Measurements from ENCODE around the gene BBS1.
"Not testable (repeated sequence)": the region's sequence is repeated elsewhere in the genome, so short reads cannot be mapped to it uniquely, and the experiment has no call there.

The BBS1 gene

DNA sequence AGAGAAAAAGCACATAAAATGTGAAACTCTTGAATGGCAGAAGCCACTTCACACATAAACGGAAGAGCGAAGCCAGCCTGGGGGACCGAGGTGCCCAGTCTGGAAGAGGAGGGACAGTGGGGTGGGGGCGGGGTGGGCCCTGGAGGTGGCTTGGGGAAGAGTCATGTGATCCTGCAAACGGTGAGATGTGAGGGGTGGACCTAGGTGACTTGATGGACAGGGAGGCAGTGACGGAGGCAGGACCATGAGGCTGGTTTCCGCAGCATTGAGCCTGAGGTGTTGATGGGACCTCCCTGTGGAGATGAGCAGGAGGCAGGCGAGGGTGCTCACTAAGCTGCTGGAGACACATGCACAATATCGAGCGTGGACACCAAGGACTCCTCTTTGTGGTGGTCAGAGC is 18.6 kb downstream of the BBS1 start:
- peaks cover 19% of the 10 kb centered on the region for H3K4me1 ChIP-seq (ENCODE audit: insufficient read depth, insufficient read length)
- no peak overlapping the region for H3K4me3 ChIP-seq (ENCODE audit: insufficient read length, low read depth)
- TF ChIP-seq ZNF274 (IDR thresholded peaks at IDR 0.05; ENCODE audit: low read depth, low read length) (no peak), SUZ12 (IDR thresholded peaks at IDR 0.05; ENCODE audit: extremely low read depth, insufficient read depth, insufficient read length) (no peak), YY1 (IDR thresholded peaks at IDR 0.05; ENCODE audit: insufficient read depth, insufficient read length) (no peak)
- H3K9me3 ChIP-seq (ENCODE audit: insufficient read depth, low read length) = no peaks in the 10 kb centered on the region
- H3K9ac ChIP-seq (ENCODE audit: insufficient read length, low read depth) = no peak overlapping the region
- H3K36me3 ChIP-seq (ENCODE audit: insufficient read depth, insufficient read length, low read length) = peaks cover 73% of the 10 kb centered on the region
- no peak for DNase-seq (ENCODE audit: low read depth, low spot score)
- H3K27me3 ChIP-seq (ENCODE audit: insufficient read depth, insufficient read length) = no peaks in the 10 kb centered on the region

GRCh38 chr11:66529655-66530054 is 19.2 kb downstream of the BBS1 start:
- H3K4me1 ChIP-seq (ENCODE audit: insufficient read depth, insufficient read length) = peaks cover 19% of the 10 kb centered on the region
- TF ChIP-seq SUZ12 (IDR thresholded peaks at IDR 0.05; ENCODE audit: extremely low read depth, insufficient read depth, insufficient read length) (no peak), ZNF274 (IDR thresholded peaks at IDR 0.05; ENCODE audit: low read depth, low read length) (no peak), YY1 (IDR thresholded peaks at IDR 0.05; ENCODE audit: insufficient read depth, insufficient read length) (no peak)
- peaks cover 69% of the 10 kb centered on the region for H3K36me3 ChIP-seq (ENCODE audit: insufficient read depth, insufficient read length, low read length)
- H3K9me3 ChIP-seq (ENCODE audit: insufficient read depth, low read length) = no peaks in the 10 kb centered on the region
- no peak overlapping the region for H3K9ac ChIP-seq (ENCODE audit: insufficient read length, low read depth)
- DNase-seq (ENCODE audit: low read depth, low spot score) = no peak
- no peaks in the 10 kb centered on the region for H3K27me3 ChIP-seq (ENCODE audit: insufficient read depth, insufficient read length)
- no peak overlapping the region for H3K4me3 ChIP-seq (ENCODE audit: insufficient read length, low read depth)

DNA sequence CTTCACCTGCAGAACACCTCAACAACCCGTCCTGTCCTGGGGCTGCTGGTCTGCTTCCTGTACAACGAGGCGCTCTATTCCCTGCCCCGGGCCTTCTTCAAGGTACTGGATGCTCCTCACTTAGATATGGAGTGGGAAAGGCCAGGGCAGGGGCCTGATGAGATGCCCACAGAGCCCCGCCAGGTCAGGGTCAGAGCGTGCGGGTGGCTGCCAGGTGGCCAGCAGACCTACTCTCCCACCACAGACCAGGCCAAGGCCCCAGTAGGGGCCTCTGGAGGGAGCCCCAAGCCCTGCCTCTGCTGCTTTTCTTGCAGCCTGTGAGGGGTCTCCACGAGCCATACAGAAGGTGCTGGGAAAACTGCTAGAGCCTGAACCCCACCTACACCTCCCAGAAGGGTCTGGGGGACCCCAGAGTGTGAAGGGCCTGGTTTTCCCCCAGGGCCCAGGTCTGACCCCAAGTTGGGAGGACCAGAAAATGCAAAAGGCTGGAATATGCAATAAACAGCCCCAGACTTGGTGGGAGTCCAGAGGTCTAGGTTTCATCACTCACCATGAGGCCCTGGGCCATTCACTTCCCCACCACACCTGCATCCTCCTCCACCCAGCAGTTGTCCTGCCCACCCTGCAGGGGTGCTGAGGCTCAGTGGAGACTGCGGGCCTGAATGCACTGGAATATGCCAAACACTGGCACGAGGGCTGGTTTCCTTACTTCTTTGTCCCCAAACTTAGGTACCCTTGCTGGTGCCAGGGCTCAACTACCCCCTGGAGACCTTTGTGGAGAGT is 20.7 kb downstream of the BBS1 start:
- DNase-seq (ENCODE audit: low read depth, low spot score) = no peak
- peaks cover 75% of the 10 kb centered on the region for H3K36me3 ChIP-seq (ENCODE audit: insufficient read depth, insufficient read length, low read length)
- H3K9ac ChIP-seq (ENCODE audit: insufficient read length, low read depth) = no peak overlapping the region
- H3K9me3 ChIP-seq (ENCODE audit: insufficient read depth, low read length) = no peaks in the 10 kb centered on the region
- no peaks in the 10 kb centered on the region for H3K27me3 ChIP-seq (ENCODE audit: insufficient read depth, insufficient read length)
- no peak overlapping the region for H3K4me3 ChIP-seq (ENCODE audit: insufficient read length, low read depth)
- TF ChIP-seq SUZ12 (IDR thresholded peaks at IDR 0.05; ENCODE audit: extremely low read depth, insufficient read depth, insufficient read length) (no peak), YY1 (IDR thresholded peaks at IDR 0.05; ENCODE audit: insufficient read depth, insufficient read length) (no peak), ZNF274 (IDR thresholded peaks at IDR 0.05; ENCODE audit: low read depth, low read length) (no peak)
- H3K4me1 ChIP-seq (ENCODE audit: insufficient read depth, insufficient read length) = peaks cover 19% of the 10 kb centered on the region

GRCh38 chr11:66531841-66532240 is 21.4 kb downstream of the BBS1 start:
- no peak overlapping the region for H3K9ac ChIP-seq (ENCODE audit: insufficient read length, low read depth)
- no peak for TF ChIP-seq YY1 (IDR thresholded peaks at IDR 0.05; ENCODE audit: insufficient read depth, insufficient read length)
- H3K9me3 ChIP-seq (ENCODE audit: insufficient read depth, low read length) = no peaks in the 10 kb centered on the region
- H3K4me1 ChIP-seq (ENCODE audit: insufficient read depth, insufficient read length) = peaks cover 19% of the 10 kb centered on the region
- peaks cover 74% of the 10 kb centered on the region for H3K36me3 ChIP-seq (ENCODE audit: insufficient read depth, insufficient read length, low read length)
- H3K4me3 ChIP-seq (ENCODE audit: insufficient read length, low read depth) = no peak overlapping the region
- no peaks in the 10 kb centered on the region for H3K27me3 ChIP-seq (ENCODE audit: insufficient read depth, insufficient read length)
- DNase-seq (ENCODE audit: low read depth, low spot score) = no peak

GRCh38 chr11:66532784-66533183 is 22.3 kb downstream of the BBS1 start:
- Histone ChIP-seq H3K4me3 (ENCODE audit: insufficient read length, low read depth) (no peak overlapping the region), H3K4me1 (ENCODE audit: insufficient read depth, insufficient read length) (peaks cover 19% of the 10 kb centered on the region), H3K36me3 (ENCODE audit: insufficient read depth, insufficient read length, low read length) (peaks cover 73% of the 10 kb centered on the region), H3K27me3 (ENCODE audit: insufficient read depth, insufficient read length) (no peaks in the 10 kb centered on the region), H3K9ac (ENCODE audit: insufficient read length, low read depth) (no peak overlapping the region), H3K9me3 (ENCODE audit: insufficient read depth, low read length) (no peaks in the 10 kb centered on the region)
- DNase-seq (ENCODE audit: low read depth, low spot score) = no peak
- TF ChIP-seq ZNF274 (IDR thresholded peaks at IDR 0.05; ENCODE audit: low read depth, low read length) (no peak), SUZ12 (IDR thresholded peaks at IDR 0.05; ENCODE audit: extremely low read depth, insufficient read depth, insufficient read length) (no peak)

- Histone ChIP-seq H3K27me3 (ENCODE audit: insufficient read depth, insufficient read length) (no peaks in the 10 kb centered on the region), H3K9me3 (ENCODE audit: insufficient read depth, low read length) (no peaks in the 10 kb centered on the region), H3K36me3 (ENCODE audit: insufficient read depth, insufficient read length, low read length) (peaks cover 49% of the 10 kb centered on the region), H3K4me1 (ENCODE audit: insufficient read depth, insufficient read length) (peaks cover 27% of the 10 kb centered on the region), H3K4me3 (ENCODE audit: insufficient read length, low read depth) (no peak overlapping the region), H3K9ac (ENCODE audit: insufficient read length, low read depth) (peak overlapping the region; percentile 37)
- DNase-seq (ENCODE audit: low read depth, low spot score) = no peak
- TF ChIP-seq ZNF274 (IDR thresholded peaks at IDR 0.05; ENCODE audit: low read depth, low read length) (no peak), SUZ12 (IDR thresholded peaks at IDR 0.05; ENCODE audit: extremely low read depth, insufficient read depth, insufficient read length) (no peak)
Measured at GRCh38 chr11:66539170-66539869, 28.9 kb downstream of the BBS1 start.

GRCh38 chr11:66539870-66540213 is 29.4 kb downstream of the BBS1 start:
- Histone ChIP-seq H3K4me1 (ENCODE audit: insufficient read depth, insufficient read length) (peaks cover 27% of the 10 kb centered on the region), H3K27me3 (ENCODE audit: insufficient read depth, insufficient read length) (no peaks in the 10 kb centered on the region), H3K4me3 (ENCODE audit: insufficient read length, low read depth) (no peak overlapping the region), H3K36me3 (ENCODE audit: insufficient read depth, insufficient read length, low read length) (peaks cover 49% of the 10 kb centered on the region), H3K9ac (ENCODE audit: insufficient read length, low read depth) (peak overlapping the region; percentile 37), H3K9me3 (ENCODE audit: insufficient read depth, low read length) (no peaks in the 10 kb centered on the region)
- TF ChIP-seq YY1 (IDR thresholded peaks at IDR 0.05; ENCODE audit: insufficient read depth, insufficient read length) (no peak), SUZ12 (IDR thresholded peaks at IDR 0.05; ENCODE audit: extremely low read depth, insufficient read depth, insufficient read length) (no peak), ZNF274 (IDR thresholded peaks at IDR 0.05; ENCODE audit: low read depth, low read length) (no peak)
- DNase-seq (ENCODE audit: low read depth, low spot score) = no peak

GRCh38 chr11:66540598-66540997 is 30.2 kb downstream of the BBS1 start:
- not testable (repeated sequence) for H3K4me3 ChIP-seq (ENCODE audit: insufficient read length, low read depth); H3K27me3 ChIP-seq (ENCODE audit: insufficient read depth, insufficient read length); DNase-seq (ENCODE audit: low read depth, low spot score); H3K9ac ChIP-seq (ENCODE audit: insufficient read length, low read depth); H3K9me3 ChIP-seq (ENCODE audit: insufficient read depth, low read length)
- Histone ChIP-seq H3K36me3 (ENCODE audit: insufficient read depth, insufficient read length, low read length) (peaks cover 43% of the 10 kb centered on the region), H3K4me1 (ENCODE audit: insufficient read depth, insufficient read length) (peaks cover 27% of the 10 kb centered on the region)

All from NT2/D1 (cell line).